ENCODE measurements around the gene SCG5. TPM values are rescaled to one million over a fixed set of nuclear protein-coding genes. Genes with fewer than 3 reads are reported as not detected.

SCG5 gene
- total RNA-seq, 1 experiment from 2014 or later, result 23.9 TPM

- no peak overlapping the region for H3T11ph ChIP-seq (ENCODE audit: low read length)
- H3K9ac ChIP-seq (ENCODE audit: extremely low read depth, insufficient read length, low read length), result no peak overlapping the region
- H2AK5ac ChIP-seq (ENCODE audit: insufficient read length, low read length), result no peak overlapping the region
- H3K27me3 ChIP-seq (ENCODE audit: insufficient read depth, low read length), result peaks cover 50% of the 10 kb centered on the region; the same call in 1 of the 2 replicates
- H3K14ac ChIP-seq (ENCODE audit: insufficient read depth, low read length), result no peak overlapping the region
- no peak for TF ChIP-seq CTCF (conservative IDR thresholded peaks at IDR 0.05)
- peaks cover 91% of the 10 kb centered on the region for H3K27me3 Mint-ChIP-seq (ENCODE audit: low read depth)
- no peak overlapping the region for H3K4ac ChIP-seq (ENCODE audit: low read depth, low read length)
- no peak overlapping the region for H3K27ac ChIP-seq (ENCODE audit: insufficient read length, low read depth, low read length)
- no peak overlapping the region for H3K56ac ChIP-seq (ENCODE audit: insufficient read length, low read depth, low read length)
- WGBS (ENCODE audit: extremely low coverage, insufficient read length, low lambda C conversion rate), result no CpG with 5 or more reads among the region's 21 CpGs
- H2AFZ ChIP-seq (ENCODE audit: low read length), result no peak overlapping the region
- H3K4me1 ChIP-seq (ENCODE audit: insufficient read depth, low read length), result no peaks in the 10 kb centered on the region
- DNase-seq, result peak; percentile 38
- no peak overlapping the region for H2BK12ac ChIP-seq (ENCODE audit: insufficient read length, low read depth, low read length)
- H2BK5ac ChIP-seq (ENCODE audit: insufficient read length, low read length), result no peak overlapping the region
- peak overlapping the region; percentile 54 for H3K4me2 ChIP-seq (ENCODE audit: insufficient read depth, insufficient read length, low read length)
- H3K23ac ChIP-seq (ENCODE audit: insufficient read length, low read depth, low read length), result no peak overlapping the region
- no peaks in the 10 kb centered on the region for H3K9me3 ChIP-seq (ENCODE audit: control insufficient read depth, low read depth, low read length)
- no peaks in the 10 kb centered on the region for H3K79me2 ChIP-seq (ENCODE audit: insufficient read depth, low read length)
- H2BK120ac ChIP-seq (ENCODE audit: low read depth, low read length, poor library complexity, severe bottlenecking), result no peak overlapping the region
- no peak overlapping the region for H3K27ac Mint-ChIP-seq
- H3K23me2 ChIP-seq (ENCODE audit: insufficient read length, low read depth, low read length, poor library complexity, severe bottlenecking), result peaks cover 18% of the 10 kb centered on the region
- no peaks in the 10 kb centered on the region for H4K20me1 ChIP-seq (ENCODE audit: control insufficient read depth, insufficient read depth, insufficient read length)
- H3K79me1 ChIP-seq (ENCODE audit: insufficient read depth, low read depth, low read length, poor library complexity, severe bottlenecking), result no peaks in the 10 kb centered on the region
- H4K91ac ChIP-seq (ENCODE audit: insufficient read length, low read depth, low read length), result no peak overlapping the region
- H3K36me3 Mint-ChIP-seq (ENCODE audit: insufficient read depth in 1 of 3, low read depth in 3 of 3), result no peaks in the 10 kb centered on the region
- peak overlapping the region; percentile 50 to 77 for H3K4me3 Mint-ChIP-seq
- H3K18ac ChIP-seq (ENCODE audit: insufficient read length, low read depth, low read length), result no peak overlapping the region
- peaks cover 20 to 29% of the 10 kb centered on the region in 2 experiments for H3K4me1 Mint-ChIP-seq
- no peaks in the 10 kb centered on the region; a peak in 3 of 5 replicates for H3K9me3 Mint-ChIP-seq
- H4K5ac ChIP-seq (ENCODE audit: insufficient read length, low read depth, low read length), result no peak overlapping the region
- no peak overlapping the region for H2BK20ac ChIP-seq (ENCODE audit: low read depth, low read length, poor library complexity, severe bottlenecking)
- no peak overlapping the region for H2BK15ac ChIP-seq (ENCODE audit: low read depth, low read length)
- H4K8ac ChIP-seq (replicated peaks; ENCODE audit: insufficient read length, low read depth, low read length), result no peak overlapping the region
Observed at GRCh38 chr15:32716915-32717425, 75.5 kb downstream of the SCG5 start.

Measured in H9 (cell line).